ENCODE results near the gene ARHGEF33.

The ARHGEF33 gene

GRCh38 chr2:38889575-38889974 lies at the start of gene ARHGEF33:
TSS of gene ARHGEF33 (plus strand) at chr2:38889875. CDS start at chr2:38919448, 29,573 bp downstream.
- no peak for TF ChIP-seq FOXM1 (IDR thresholded peaks at IDR 0.05; ENCODE audit: borderline replicate concordance, low read depth)
- TF ChIP-seq TCF12 (IDR thresholded peaks at IDR 0.05; ENCODE audit: low read depth): no peak
- no peak for TF ChIP-seq TAF1 (IDR thresholded peaks at IDR 0.05; ENCODE audit: low read depth)
- no peak for TF ChIP-seq USF1 (IDR thresholded peaks at IDR 0.05)
- no peak for TF ChIP-seq TEAD4 (IDR thresholded peaks at IDR 0.05)
- TF ChIP-seq CEBPB (IDR thresholded peaks at IDR 0.05): no peak
- TF ChIP-seq RAD21 (IDR thresholded peaks at IDR 0.05; ENCODE audit: low read depth): no peak

GRCh38 chr2:38850045-38850444 lies 39.6 kb upstream of the ARHGEF33 start:
- no peak for TF ChIP-seq EGR1 (IDR thresholded peaks at IDR 0.05)
- no peak for TF ChIP-seq EP300 (IDR thresholded peaks at IDR 0.05; ENCODE audit: borderline replicate concordance)
- TF ChIP-seq FOXM1 (IDR thresholded peaks at IDR 0.05; ENCODE audit: borderline replicate concordance, low read depth): no peak
- TF ChIP-seq MAX (IDR thresholded peaks at IDR 0.05): no peak
- no peak for TF ChIP-seq NFIC (IDR thresholded peaks at IDR 0.05)
- TF ChIP-seq TEAD4 (IDR thresholded peaks at IDR 0.05): no peak
- no peak for TF ChIP-seq RAD21 (IDR thresholded peaks at IDR 0.05; ENCODE audit: low read depth)
- TF ChIP-seq ZBTB7A (IDR thresholded peaks at IDR 0.05; ENCODE audit: low read depth): no peak
- TF ChIP-seq REST (IDR thresholded peaks at IDR 0.05; ENCODE audit: low read depth): no peak
- TF ChIP-seq TAF1 (IDR thresholded peaks at IDR 0.05; ENCODE audit: low read depth): no peak
- TF ChIP-seq YY1 (IDR thresholded peaks at IDR 0.05; ENCODE audit: low read depth): no peak
- TF ChIP-seq CEBPB (IDR thresholded peaks at IDR 0.05): no peak
- TF ChIP-seq CREB1 (IDR thresholded peaks at IDR 0.05; ENCODE audit: low read depth): no peak
- no peak for TF ChIP-seq TCF12 (IDR thresholded peaks at IDR 0.05; ENCODE audit: low read depth)
- no peak for TF ChIP-seq USF1 (IDR thresholded peaks at IDR 0.05)

GRCh38 chr2:38856165-38856564 lies 33.5 kb upstream of the ARHGEF33 start:
- TF ChIP-seq CREB1 (IDR thresholded peaks at IDR 0.05; ENCODE audit: low read depth) (no peak), CEBPB (IDR thresholded peaks at IDR 0.05) (peak; percentile 66)

GRCh38 chr2:38862476-38862875 lies 27.2 kb upstream of the ARHGEF33 start:
- TF ChIP-seq RAD21 (IDR thresholded peaks at IDR 0.05; ENCODE audit: low read depth): no peak
- TF ChIP-seq REST (IDR thresholded peaks at IDR 0.05; ENCODE audit: low read depth): no peak
- TF ChIP-seq EGR1 (IDR thresholded peaks at IDR 0.05): no peak
- TF ChIP-seq MAX (IDR thresholded peaks at IDR 0.05): no peak
- TF ChIP-seq TCF12 (IDR thresholded peaks at IDR 0.05; ENCODE audit: low read depth): no peak

- TF ChIP-seq YY1 (IDR thresholded peaks at IDR 0.05; ENCODE audit: low read depth) (no peak), CEBPB (IDR thresholded peaks at IDR 0.05) (no peak), ZBTB7A (IDR thresholded peaks at IDR 0.05; ENCODE audit: low read depth) (no peak), USF1 (IDR thresholded peaks at IDR 0.05) (no peak), RAD21 (IDR thresholded peaks at IDR 0.05; ENCODE audit: low read depth) (no peak), MAX (IDR thresholded peaks at IDR 0.05) (no peak), EP300 (IDR thresholded peaks at IDR 0.05; ENCODE audit: borderline replicate concordance) (no peak), TEAD4 (IDR thresholded peaks at IDR 0.05) (no peak), REST (IDR thresholded peaks at IDR 0.05; ENCODE audit: low read depth) (no peak), NFIC (IDR thresholded peaks at IDR 0.05) (no peak), TCF12 (IDR thresholded peaks at IDR 0.05; ENCODE audit: low read depth) (no peak), TAF1 (IDR thresholded peaks at IDR 0.05; ENCODE audit: low read depth) (no peak), EGR1 (IDR thresholded peaks at IDR 0.05) (no peak), CREB1 (IDR thresholded peaks at IDR 0.05; ENCODE audit: low read depth) (no peak), FOXM1 (IDR thresholded peaks at IDR 0.05; ENCODE audit: borderline replicate concordance, low read depth) (no peak)
Measured at GRCh38 chr2:38863061-38863695, 26.5 kb upstream of the ARHGEF33 start.

Data from Ishikawa (cell line).